Skeletal muscle cell (primary cell): ENCODE results near the gene NME8.

Experiments used
- DNase-seq: peaks from one replicate; pipeline ENCODE4 v3.0.0-alpha.2; 2010; ENCODE audit warnings: low read depth
- H3K4me3 ChIP-seq: 2 replicates; pipeline ENCODE4 v1.5.1; 2011; ENCODE audit warnings: low read depth, mild to moderate bottlenecking, control low read depth, low read length, moderate library complexity

The NME8 gene

DNA sequence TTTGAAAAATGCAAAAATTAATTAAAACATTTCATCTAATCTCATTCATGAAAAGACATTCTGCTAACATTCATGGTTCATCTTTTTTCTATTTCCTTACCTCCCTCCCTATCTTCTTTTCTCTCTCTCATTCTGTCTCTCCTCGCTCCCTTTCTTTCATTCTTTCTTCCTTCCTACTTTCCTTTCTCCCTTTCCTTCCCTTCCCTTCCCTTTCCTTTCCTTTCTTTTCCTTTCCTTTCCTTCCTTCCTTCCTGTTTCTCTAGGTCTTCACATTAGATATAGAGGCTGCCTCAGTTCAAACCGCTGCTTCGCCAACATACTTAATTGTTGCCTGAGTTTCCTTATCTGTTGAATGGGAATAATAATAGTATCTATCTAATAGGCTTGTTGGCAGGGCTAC, 46.3 kb downstream of the NME8 start:
- no peak for DNase-seq
- H3K4me3 ChIP-seq: no peak overlapping the region

GRCh38 chr7:37899712-37900247, 51.4 kb downstream of the NME8 start:
- no peak for DNase-seq
- H3K4me3 ChIP-seq: no peak overlapping the region

DNA sequence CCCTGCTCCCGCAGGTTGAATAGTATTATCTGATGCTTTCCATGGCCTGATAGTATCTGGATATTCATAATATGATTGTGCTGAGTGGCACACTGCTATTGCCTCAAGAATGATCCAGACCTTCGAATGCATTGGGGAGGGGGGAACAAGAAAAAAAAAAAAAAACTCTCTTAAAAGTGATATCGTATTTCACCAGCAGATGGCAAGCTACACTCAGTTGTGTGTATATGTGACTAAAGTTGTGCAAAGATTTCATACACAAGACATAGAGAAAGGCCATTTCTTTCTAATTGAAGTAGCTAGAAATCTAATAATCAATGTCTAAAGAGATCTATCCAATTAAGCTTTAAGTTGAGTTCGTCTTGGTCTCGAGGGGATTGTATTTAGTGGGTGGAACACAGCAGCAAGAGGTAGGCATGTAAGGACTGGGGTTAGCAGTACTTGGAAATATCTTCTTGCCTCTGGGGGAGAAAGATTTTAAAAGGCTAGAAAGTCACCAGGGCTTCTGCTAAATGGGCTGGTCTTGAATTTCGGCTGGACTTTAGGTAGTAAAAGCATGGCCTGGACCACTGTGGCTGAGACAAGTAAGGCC, 52.9 kb downstream of the NME8 start:
- H3K4me3 ChIP-seq: no peak overlapping the region
- no peak for DNase-seq

GRCh38 chr7:37901890-37902524, 53.6 kb downstream of the NME8 start:
- H3K4me3 ChIP-seq: no peak overlapping the region
- no peak for DNase-seq

- H3K4me3 ChIP-seq: no peak overlapping the region
- DNase-seq: peak; percentile 22
Observed at GRCh38 chr7:37908221-37908788, 59.9 kb downstream of the NME8 start.

GRCh38 chr7:37912756-37913155, 64.4 kb downstream of the NME8 start:
- H3K4me3 ChIP-seq: no peak overlapping the region
- no peak for DNase-seq

- no peak for DNase-seq
- no peak overlapping the region for H3K4me3 ChIP-seq
Observed at GRCh38 chr7:37915438-37915837, 67.0 kb downstream of the NME8 start.

- H3K4me3 ChIP-seq: peak overlapping the region; percentile 41
- no peak for DNase-seq
Observed at GRCh38 chr7:37916017-37916672, 67.7 kb downstream of the NME8 start.

GRCh38 chr7:37916673-37917660, 68.6 kb downstream of the NME8 start, which contains the start of gene SFRP4:
TSS of gene SFRP4 (minus strand) at chr7:37916817. CDS start at chr7:37916537, 280 bp downstream.
- DNase-seq: no peak
- H3K4me3 ChIP-seq: peak within 1 kb of the TSS; percentile 41

GRCh38 chr7:37918526-37918925, 70.1 kb downstream of the NME8 start:
- no peak for DNase-seq
- H3K4me3 ChIP-seq: no peak overlapping the region

DNA sequence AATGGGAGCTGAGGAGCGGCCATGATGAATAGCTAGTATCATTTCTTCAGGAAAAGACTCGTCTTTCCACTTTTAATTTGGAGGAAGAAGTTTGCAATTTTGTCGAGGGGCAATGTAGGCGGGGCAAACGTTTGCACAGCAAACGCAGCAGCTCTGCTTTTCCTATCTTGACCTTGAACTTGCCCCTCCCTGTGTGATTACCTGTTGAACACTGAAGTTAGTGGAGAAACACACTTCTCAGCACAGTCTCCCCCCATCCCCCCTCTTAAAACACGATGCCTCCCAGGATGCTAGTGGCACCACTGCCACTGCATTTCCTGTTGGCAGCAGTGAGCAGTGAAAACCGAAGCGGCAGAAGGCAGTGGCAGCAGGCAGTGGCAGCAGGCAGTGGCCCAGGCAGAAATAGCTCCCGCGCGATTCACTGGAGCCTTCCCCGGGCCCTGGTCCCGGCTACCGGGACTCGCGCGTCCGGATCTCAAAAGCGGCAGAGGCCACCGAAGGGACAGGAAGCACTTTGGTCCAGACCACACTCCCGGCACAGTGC, 72.0 kb downstream of the NME8 start, which contains the start of gene EPDR1:
Gene EPDR1, plus strand, starts transcription at position 336 of the 544 bp plus-strand sequence. CDS start 300 bp downstream, outside the sequence.
- no peak for DNase-seq
- H3K4me3 ChIP-seq: peak within 1 kb of the TSS; percentile 49

DNA sequence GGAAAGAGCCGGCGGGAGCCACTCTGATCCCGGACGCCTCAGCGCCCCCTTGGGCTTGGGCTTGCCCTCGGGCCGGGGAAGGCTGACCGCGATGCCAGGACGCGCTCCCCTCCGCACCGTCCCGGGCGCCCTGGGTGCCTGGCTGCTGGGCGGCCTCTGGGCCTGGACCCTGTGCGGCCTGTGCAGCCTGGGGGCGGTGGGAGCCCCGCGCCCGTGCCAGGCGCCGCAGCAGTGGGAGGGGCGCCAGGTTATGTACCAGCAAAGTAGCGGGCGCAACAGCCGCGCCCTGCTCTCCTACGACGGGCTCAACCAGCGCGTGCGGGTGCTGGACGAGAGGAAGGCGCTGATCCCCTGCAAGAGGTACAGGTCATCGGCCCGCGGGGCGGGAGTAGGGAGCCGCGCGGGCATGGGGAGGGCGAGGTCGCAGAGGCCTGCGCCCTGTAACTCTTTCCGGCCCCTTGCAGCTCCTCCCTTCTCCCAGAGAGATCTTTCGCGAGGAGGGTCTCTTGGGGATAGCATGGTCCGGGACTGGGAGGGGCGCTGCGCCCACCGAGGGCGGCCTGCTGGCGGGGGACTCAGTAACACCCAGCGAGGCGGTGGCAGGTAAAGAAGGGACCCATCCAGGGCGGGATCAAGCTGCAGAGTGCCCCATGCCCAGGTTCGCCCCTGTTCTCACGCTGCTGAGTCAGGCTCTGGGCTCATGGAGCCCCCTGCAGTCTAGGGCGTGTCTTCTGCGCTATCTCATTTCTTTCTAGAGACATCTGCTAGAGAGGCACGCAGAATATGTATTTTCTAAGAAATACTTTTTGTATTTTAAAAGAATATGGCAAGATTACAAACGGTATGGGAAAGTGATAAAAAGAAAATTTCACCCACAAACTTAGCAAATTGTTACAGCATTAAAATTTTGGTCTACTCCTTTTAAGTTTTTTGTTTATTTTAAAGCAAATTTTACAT, 72.7 kb downstream of the NME8 start:
- no peak for DNase-seq
- H3K4me3 ChIP-seq: peak overlapping the region; percentile 49

DNA sequence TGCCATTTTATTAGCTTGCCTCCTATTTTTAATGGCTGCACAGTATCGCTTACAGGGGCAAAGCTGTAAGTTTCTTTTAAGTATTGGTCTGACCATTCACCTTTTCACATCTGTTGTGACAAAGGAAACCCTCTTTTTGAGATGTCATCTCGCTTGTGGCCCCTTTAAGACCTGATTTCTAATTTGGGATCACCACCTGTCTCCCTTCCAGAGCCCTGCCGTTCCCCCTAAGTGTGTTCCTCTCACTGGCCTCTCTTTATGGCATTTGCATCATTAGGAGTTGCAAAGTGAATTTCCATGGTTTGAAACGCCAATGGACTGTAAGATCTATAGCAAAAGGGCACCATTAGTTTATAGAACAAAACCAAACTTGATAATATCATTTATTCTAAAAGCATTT, 73.5 kb downstream of the NME8 start:
- no peak overlapping the region for H3K4me3 ChIP-seq
- no peak for DNase-seq

GRCh38 chr7:37923996-37924395, 75.6 kb downstream of the NME8 start:
- no peak overlapping the region for H3K4me3 ChIP-seq
- no peak for DNase-seq

- no peak overlapping the region for H3K4me3 ChIP-seq
- DNase-seq: no peak
Observed at GRCh38 chr7:37924491-37925041, 76.2 kb downstream of the NME8 start.

DNA sequence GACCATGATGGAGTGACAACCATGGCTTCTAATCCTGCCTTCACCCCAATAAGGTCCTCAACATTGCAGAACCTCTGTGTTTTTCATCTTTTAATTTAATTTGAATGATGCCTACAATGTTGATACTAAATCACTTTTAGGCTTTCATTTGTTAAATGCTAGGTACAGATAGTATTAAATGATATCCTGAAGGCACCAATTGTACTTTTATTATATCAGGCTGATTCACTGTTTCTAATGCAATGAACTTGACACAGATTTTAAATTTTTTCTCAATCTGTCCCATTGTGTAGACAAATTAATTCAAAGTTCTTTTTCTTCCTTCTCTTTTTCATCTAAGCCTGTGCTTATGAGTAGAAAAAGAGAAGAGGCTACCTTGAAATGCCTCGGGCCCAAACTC, 77.2 kb downstream of the NME8 start:
- no peak for DNase-seq

DNA sequence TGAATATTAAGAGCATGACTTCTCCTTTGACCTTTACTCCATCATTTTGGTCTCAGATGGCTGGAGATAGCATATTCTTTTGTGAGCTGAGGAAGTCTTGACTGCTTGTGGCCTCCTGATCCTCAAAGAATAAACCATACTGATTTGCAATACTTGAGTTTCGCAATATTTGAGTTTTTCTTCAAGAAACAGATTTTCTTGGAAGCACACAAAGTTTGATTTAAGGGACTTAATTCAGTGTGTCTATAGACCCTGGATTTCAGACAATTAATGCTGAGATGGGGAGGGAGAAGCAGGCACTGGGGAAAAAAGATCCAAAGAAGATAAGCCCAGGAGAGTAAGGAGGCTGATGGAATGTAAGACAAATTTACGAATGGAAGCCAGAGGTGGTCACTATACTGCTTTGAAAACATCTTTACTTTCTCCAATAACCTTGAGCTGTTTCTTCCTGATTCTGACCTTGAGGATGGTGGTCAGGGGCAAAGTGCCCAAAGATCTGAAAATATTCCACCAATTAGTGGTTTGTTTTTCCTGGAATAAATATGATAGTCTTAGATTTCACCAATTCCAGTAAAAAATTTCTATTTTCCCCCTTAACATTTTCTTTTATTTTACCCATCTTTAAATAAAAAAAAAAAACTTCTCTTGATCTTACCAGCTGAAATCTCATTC, 79.5 kb downstream of the NME8 start:
- DNase-seq: no peak
- no peak overlapping the region for H3K4me3 ChIP-seq

More for the DNA sequence above, 77.2 kb downstream of the NME8 start:
- no peak overlapping the region for H3K4me3 ChIP-seq
